AML-193 (cell line): ENCODE results near the gene YBX1.
"Not testable (repeated sequence)": the region's sequence is repeated elsewhere in the genome, so short reads cannot be mapped to it uniquely, and the experiment has no call there.

Source experiments
- DNase-seq, 2 experiments: peaks; one replicate each; lab custom pipeline; 2025; lab: John Stamatoyannopoulos, UW

Gene YBX1

GRCh38 chr1:42681741-42682483 lies at the start of gene YBX1:
Gene YBX1 (plus strand): TSS chr1:42682418. CDS start chr1:42682566, 148 bp downstream.
- DNase-seq: peak; percentile 96 to 97

GRCh38 chr1:42639116-42639515 lies 43.1 kb upstream of the YBX1 start:
- no peak for DNase-seq

DNA sequence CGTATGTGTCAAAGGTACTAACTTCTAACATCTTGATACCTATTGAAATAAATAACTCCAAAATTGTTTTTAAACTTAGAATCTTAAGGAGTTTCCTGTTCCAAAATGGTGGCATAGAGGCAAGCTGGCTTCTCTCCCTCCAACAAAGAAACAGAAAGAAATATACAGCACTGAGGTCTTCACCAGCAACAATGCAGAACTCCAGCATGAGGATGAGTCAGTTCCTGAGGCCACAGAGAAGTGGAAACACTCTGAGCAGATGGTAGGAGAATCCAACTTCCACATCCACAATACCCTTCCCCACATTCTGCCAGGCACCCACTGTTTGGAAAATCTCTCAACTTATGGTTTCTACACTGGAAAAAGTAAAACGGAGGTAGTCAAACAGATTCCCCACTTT lies 36.2 kb upstream of the YBX1 start:
- DNase-seq: no peak

DNA sequence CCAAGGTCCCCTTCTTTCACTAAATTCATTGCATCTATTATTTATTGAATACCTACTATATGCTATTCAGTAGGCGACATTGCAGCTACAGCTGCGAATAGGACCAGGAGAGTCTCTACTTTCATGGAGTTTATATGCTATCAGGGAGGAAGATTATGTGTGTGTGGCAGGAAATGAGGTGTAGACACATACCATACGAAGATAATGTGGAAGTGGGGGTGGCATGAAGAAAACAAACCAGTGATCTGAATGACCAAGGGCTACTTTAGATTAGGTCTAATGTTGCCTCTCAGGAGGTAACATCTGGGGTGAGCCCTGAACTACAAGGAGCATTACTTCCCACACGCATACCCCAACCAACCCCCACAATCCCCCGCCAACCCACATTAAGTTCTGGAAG lies 25.0 kb upstream of the YBX1 start:
- DNase-seq: no peak

- DNase-seq: peak; percentile 91 to 93
Measured at GRCh38 chr1:42657981-42658876, 24.0 kb upstream of the YBX1 start, which contains the start of gene PPIH. Gene PPIH (plus strand): TSS chr1:42658423. CDS start chr1:42658447, 24 bp downstream.

GRCh38 chr1:42658877-42659337 lies 23.3 kb upstream of the YBX1 start:
- DNase-seq: no peak

GRCh38 chr1:42660907-42661500 lies 21.2 kb upstream of the YBX1 start:
- no peak for DNase-seq

- DNase-seq: no peak
Measured at GRCh38 chr1:42669936-42670335, 12.3 kb upstream of the YBX1 start.

GRCh38 chr1:42670425-42670824 lies 11.8 kb upstream of the YBX1 start:
- no peak for DNase-seq

- DNase-seq: no peak
Measured at GRCh38 chr1:42674214-42674613, 8.0 kb upstream of the YBX1 start.

GRCh38 chr1:42674682-42675081 lies 7.5 kb upstream of the YBX1 start:
- DNase-seq: no peak

- DNase-seq: no peak
Measured at GRCh38 chr1:42675467-42675866, 6.8 kb upstream of the YBX1 start.

GRCh38 chr1:42676534-42677087 lies 5.6 kb upstream of the YBX1 start:
- no peak for DNase-seq

- no peak for DNase-seq
Measured at GRCh38 chr1:42679364-42679983, 2.7 kb upstream of the YBX1 start.

DNA sequence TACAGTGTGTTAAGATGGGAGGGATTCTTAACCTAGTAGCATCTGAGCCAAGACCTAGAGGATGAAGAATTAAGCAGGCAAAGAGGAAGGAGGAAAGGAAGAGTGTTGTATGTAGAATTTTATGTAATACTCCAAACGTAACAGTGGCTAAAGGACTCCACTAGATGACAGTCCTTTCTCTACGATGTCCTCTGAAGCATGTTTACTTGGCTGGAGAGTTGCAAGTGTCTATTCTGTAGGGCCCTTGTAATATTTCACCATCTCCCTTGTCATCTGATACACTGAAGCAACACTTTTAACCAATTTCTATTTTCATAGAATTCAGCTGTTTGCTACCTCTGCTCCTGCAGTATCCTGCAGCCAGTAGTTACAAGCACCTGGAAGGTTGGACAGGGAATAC lies 2.2 kb upstream of the YBX1 start:
- DNase-seq: peak; percentile 22 to 34

DNA sequence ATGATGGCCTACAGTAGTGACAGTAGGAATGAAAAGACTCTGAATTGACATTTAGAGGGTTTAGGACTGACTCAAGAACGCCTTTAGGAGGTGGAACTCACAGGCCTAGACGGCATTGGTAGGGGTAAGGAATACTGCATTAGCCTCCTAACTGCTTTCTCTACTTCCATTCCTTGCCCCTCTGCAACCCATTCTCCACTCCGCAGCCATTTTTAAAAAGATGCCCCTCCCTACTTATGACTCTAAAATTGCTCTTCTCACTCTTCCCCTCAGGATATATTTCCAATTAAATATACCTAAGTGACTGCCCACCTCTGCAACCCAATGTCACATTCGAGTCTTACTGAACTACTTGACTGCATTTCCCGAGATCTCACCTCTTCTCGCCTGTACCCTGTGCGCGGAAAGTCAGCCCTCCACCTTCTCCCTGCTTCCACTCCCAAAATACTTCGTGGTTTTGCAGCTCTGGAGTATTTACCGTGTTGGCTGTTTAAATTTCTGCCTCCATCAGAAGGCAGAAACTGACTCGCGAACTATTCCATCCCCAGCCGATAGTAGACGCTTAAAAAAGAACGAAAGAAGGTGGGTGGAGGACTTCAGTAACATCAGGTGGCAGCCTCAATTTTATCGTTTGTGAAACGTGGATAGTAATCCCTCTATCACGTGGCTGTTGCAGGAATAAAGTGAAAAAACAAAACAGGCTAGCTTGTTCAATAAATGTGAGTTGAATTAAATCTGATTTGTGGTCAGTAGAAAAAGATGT lies 1.1 kb upstream of the YBX1 start:
- DNase-seq: no peak

- DNase-seq: not testable (repeated sequence)
Measured at GRCh38 chr1:42682484-42682738, 193 bp downstream of the YBX1 start.

DNA sequence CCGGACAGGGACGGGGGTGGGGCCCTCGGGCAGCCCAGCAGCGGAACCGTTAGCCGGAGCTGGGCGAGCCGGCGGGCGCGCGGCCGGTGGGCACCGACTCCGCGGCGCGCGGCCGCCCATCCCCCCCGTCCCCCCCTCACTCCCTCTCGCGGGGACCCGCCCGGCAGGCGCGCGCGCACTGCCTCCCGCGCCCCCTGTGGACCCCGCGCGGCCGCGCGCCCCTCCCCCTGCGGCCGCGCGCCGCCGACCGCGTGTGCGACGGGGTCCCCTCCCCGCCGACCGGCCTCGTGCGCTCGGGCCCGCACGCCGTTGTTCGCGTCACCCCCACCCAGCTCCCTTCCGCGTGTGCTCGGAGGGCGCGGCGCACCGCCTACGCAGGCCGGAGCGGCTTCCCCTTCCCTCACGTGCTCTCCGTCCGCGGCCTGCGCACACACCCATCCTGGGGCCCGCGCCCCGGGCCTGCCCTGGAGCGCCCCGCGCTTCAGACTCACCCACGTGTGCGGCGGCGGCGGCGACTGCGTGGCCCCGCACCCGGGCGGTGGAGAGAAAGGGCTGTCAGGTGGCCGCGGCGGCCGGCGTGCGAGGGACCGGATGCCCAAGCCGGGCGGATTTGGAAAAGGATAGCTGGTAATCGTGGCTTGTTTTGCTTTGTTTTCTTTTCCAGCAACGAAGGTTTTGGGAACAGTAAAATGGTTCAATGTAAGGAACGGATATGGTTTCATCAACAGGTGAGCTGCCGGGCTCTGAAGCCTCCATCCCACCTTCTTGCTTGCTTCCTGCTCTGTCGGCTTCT lies 717 bp downstream of the YBX1 start:
- peak; percentile 53 to 66 for DNase-seq

DNA sequence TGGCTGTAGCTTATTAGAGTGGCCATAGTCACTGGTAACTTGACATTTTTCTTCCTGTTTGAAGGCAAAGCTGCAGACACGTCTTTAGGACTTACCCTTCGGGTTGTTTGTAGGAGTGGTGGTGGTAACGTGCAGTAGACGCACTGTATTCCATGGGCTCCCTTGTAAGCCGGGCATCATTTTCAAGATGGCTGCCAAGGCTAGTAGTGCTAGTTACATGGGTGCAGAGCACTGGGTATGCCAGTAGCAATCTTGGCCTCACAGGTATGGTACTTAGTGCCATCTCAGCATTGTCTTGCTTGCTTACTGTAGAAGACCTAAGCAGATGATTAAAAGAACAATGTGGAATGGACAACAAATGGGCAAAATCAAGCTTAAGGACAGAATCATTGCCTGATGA lies 1.9 kb downstream of the YBX1 start:
- peak in 1 of 2 experiments; percentile 8 for DNase-seq

- no peak for DNase-seq
Measured at GRCh38 chr1:42686418-42686817, 4.2 kb downstream of the YBX1 start.
